ENCODE data around the gene HS1BP3. TPM values are rescaled to one million over a fixed set of nuclear protein-coding genes. Genes with fewer than 3 reads are reported as not detected.
A peak's percentile ranks its signal among the peaks of the same experiment; 100 is the strongest.

HS1BP3 gene
- total RNA-seq, 1 donor from 2014 or later = 21.0 TPM

DNA sequence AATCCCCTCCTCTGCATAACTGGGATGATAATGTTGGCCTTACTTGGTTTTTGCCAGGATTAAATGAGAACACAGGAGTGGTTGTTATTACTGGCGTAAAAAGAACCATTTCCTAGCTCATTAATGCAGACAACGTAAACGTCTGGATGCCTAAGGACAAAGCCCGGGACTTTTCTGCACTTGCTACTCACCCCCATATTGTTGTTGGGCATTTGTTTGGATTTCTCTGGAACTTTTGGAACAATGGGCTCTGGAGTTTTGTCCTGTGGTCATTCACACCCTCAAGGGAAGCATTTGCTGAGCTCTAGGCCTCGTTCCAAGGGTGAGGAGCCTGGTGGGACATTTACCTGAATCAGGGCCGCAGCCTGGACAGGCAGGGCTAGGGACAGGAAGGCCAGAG lies 76.0 kb downstream of the HS1BP3 start:
- Histone ChIP-seq H3K4me2 (ENCODE audit: low read length) (no peak overlapping the region), H3K27me3 (ENCODE audit: insufficient read depth, low read length) (no peaks in the 10 kb centered on the region), H3K79me2 (ENCODE audit: insufficient read depth, low read length) (no peaks in the 10 kb centered on the region), H3K36me3 (ENCODE audit: insufficient read depth, low read length) (no peaks in the 10 kb centered on the region), H2AFZ (ENCODE audit: low read depth, low read length) (no peak overlapping the region), H3K9me3 (ENCODE audit: insufficient read depth, low read depth, low read length) (no peaks in the 10 kb centered on the region), H3K9ac (ENCODE audit: low read length) (peak overlapping the region; percentile 3), H3K27ac (ENCODE audit: low read depth, low read length) (peak overlapping the region; percentile 56), H3K4me1 (ENCODE audit: insufficient read depth, low read length) (peaks cover 51% of the 10 kb centered on the region), H4K20me1 (ENCODE audit: insufficient read depth, low read length) (no peaks in the 10 kb centered on the region), H3K4me3 (ENCODE audit: insufficient read depth, low read depth, low read length) (no peak overlapping the region)
- no peak overlapping the region for H3K4me3 Mint-ChIP-seq (ENCODE audit: unreplicated experiment)
- DNase-seq (ENCODE audit: low read depth) (no peak), FAIRE-seq (no peak)
- H3K27ac Mint-ChIP-seq (ENCODE audit: unreplicated experiment) = no peak overlapping the region
- TF ChIP-seq, protein P1, sequence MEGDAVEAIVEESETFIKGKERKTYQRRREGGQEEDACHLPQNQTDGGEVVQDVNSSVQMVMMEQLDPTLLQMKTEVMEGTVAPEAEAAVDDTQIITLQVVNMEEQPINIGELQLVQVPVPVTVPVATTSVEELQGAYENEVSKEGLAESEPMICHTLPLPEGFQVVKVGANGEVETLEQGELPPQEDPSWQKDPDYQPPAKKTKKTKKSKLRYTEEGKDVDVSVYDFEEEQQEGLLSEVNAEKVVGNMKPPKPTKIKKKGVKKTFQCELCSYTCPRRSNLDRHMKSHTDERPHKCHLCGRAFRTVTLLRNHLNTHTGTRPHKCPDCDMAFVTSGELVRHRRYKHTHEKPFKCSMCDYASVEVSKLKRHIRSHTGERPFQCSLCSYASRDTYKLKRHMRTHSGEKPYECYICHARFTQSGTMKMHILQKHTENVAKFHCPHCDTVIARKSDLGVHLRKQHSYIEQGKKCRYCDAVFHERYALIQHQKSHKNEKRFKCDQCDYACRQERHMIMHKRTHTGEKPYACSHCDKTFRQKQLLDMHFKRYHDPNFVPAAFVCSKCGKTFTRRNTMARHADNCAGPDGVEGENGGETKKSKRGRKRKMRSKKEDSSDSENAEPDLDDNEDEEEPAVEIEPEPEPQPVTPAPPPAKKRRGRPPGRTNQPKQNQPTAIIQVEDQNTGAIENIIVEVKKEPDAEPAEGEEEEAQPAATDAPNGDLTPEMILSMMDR (IDR thresholded peaks at IDR 0.05; ENCODE audit: insufficient read depth, low read depth, low read length) = no peak
- TF ChIP-seq EZH2 (IDR thresholded peaks at IDR 0.05; ENCODE audit: insufficient read depth, low read length) = no peak
- no peaks in the 10 kb centered on the region for H3K36me3 Mint-ChIP-seq (ENCODE audit: low read depth, unreplicated experiment)
- peaks cover 2% of the 10 kb centered on the region for H3K27me3 Mint-ChIP-seq (ENCODE audit: low read depth, unreplicated experiment)
- peaks cover 41% of the 10 kb centered on the region for H3K4me1 Mint-ChIP-seq (ENCODE audit: low read depth, unreplicated experiment)
- H3K9me3 Mint-ChIP-seq (ENCODE audit: unreplicated experiment) = no peaks in the 10 kb centered on the region

DNA sequence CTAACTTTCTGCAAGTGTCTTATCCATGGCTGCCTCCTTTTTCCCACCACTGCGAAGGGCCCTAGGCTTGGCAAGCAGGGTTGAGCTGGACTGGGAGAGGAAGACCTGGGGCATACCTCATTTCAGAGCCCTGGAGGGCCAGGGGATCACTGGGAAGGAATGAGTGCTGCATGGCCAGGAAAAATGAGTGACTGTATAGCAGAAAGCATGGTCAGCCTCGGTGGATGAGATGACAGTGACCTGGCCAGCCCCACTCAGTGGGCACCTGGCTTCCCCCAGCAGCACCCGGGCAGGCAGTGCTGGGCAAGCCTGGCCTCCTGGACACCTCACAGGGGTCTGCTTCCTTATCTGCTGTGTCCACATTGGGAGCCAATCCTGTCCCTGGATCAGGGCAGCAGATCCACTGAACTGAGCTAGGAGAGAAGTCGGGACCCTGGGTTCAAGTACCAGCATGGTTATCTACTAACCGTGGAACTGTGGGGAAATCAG lies 76.4 kb downstream of the HS1BP3 start:
- H3K4me3 Mint-ChIP-seq (ENCODE audit: unreplicated experiment) = no peak overlapping the region
- peaks cover 2% of the 10 kb centered on the region for H3K27me3 Mint-ChIP-seq (ENCODE audit: low read depth, unreplicated experiment)
- Histone ChIP-seq H3K36me3 (ENCODE audit: insufficient read depth, low read length) (no peaks in the 10 kb centered on the region), H3K4me3 (ENCODE audit: insufficient read depth, low read depth, low read length) (no peak overlapping the region), H3K27me3 (ENCODE audit: insufficient read depth, low read length) (no peaks in the 10 kb centered on the region), H3K4me1 (ENCODE audit: insufficient read depth, low read length) (peaks cover 46% of the 10 kb centered on the region), H3K9ac (ENCODE audit: low read length) (peak overlapping the region; percentile 3), H3K27ac (ENCODE audit: low read depth, low read length) (peak overlapping the region; percentile 56), H3K79me2 (ENCODE audit: insufficient read depth, low read length) (no peaks in the 10 kb centered on the region), H3K9me3 (ENCODE audit: insufficient read depth, low read depth, low read length) (no peaks in the 10 kb centered on the region), H4K20me1 (ENCODE audit: insufficient read depth, low read length) (no peaks in the 10 kb centered on the region), H2AFZ (ENCODE audit: low read depth, low read length) (no peak overlapping the region), H3K4me2 (ENCODE audit: low read length) (peak overlapping the region; percentile 54)
- DNase-seq (ENCODE audit: low read depth) (no peak), FAIRE-seq (no peak)
- no peak overlapping the region for H3K27ac Mint-ChIP-seq (ENCODE audit: unreplicated experiment)
- H3K36me3 Mint-ChIP-seq (ENCODE audit: low read depth, unreplicated experiment) = no peaks in the 10 kb centered on the region
- TF ChIP-seq, protein P1 (IDR thresholded peaks at IDR 0.05; ENCODE audit: insufficient read depth, low read depth, low read length) = no peak
- TF ChIP-seq EZH2 (IDR thresholded peaks at IDR 0.05; ENCODE audit: insufficient read depth, low read length) = no peak
- H3K9me3 Mint-ChIP-seq (ENCODE audit: unreplicated experiment) = no peaks in the 10 kb centered on the region
- H3K4me1 Mint-ChIP-seq (ENCODE audit: low read depth, unreplicated experiment) = peaks cover 38% of the 10 kb centered on the region

DNA sequence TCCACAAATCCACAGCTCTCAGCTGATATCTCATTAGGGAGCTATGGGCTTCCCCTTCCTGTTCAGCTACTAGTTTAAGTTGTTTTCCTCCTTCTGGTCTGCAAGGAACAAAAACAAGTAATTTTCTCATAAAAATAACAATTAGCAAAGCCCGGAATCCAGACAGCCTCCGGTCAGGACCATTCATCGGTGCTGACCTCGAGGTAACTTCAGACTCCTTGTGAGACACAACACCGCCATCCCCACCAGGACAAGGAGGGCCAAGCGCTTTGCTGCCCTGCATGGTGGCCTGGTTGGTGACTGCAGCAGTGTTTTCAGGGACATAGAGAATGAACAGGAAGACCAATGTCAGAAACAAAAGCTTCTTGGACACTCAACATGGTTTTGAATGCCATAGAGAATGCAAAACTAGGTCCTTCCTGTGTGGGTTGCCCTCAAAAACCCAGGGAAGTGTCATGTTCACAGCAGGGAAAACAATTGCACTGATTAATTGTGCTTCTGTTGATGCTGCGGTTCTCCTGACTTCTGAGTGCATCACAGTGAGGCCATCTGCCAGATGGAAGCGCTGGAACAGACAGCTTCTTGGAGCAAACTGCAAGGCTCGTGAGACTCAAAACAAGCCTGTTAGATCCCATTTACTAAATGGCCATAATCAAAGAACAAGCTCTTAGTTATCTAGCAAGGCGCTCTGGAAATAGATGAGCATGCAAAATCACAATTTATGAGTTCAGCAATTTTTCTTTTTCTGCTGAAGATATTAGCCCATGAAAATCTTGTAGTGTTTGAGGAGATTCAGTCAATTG lies 77.1 kb downstream of the HS1BP3 start:
- Mint-ChIP-seq H3K27me3 (ENCODE audit: low read depth, unreplicated experiment) (peaks cover 2% of the 10 kb centered on the region), H3K4me3 (ENCODE audit: unreplicated experiment) (no peak overlapping the region), H3K9me3 (ENCODE audit: unreplicated experiment) (no peaks in the 10 kb centered on the region), H3K4me1 (ENCODE audit: low read depth, unreplicated experiment) (peaks cover 36% of the 10 kb centered on the region), H3K36me3 (ENCODE audit: low read depth, unreplicated experiment) (no peaks in the 10 kb centered on the region), H3K27ac (ENCODE audit: unreplicated experiment) (peak overlapping the region; percentile 4)
- DNase-seq (ENCODE audit: low read depth) (peak; percentile 95), FAIRE-seq (no peak)
- no peak for TF ChIP-seq EZH2 (IDR thresholded peaks at IDR 0.05; ENCODE audit: insufficient read depth, low read length)
- TF ChIP-seq, protein P1 (IDR thresholded peaks at IDR 0.05; ENCODE audit: insufficient read depth, low read depth, low read length) = no peak
- no peaks in the 10 kb centered on the region for H3K27me3 ChIP-seq (ENCODE audit: insufficient read depth, low read length)
- H4K20me1 ChIP-seq (ENCODE audit: insufficient read depth, low read length) = no peaks in the 10 kb centered on the region
- no peaks in the 10 kb centered on the region for H3K9me3 ChIP-seq (ENCODE audit: insufficient read depth, low read depth, low read length)
- H3K4me3 ChIP-seq (ENCODE audit: insufficient read depth, low read depth, low read length) = no peak overlapping the region
- peak overlapping the region; percentile 40 for H3K9ac ChIP-seq (ENCODE audit: low read length)
- peaks cover 44% of the 10 kb centered on the region for H3K4me1 ChIP-seq (ENCODE audit: insufficient read depth, low read length)
- peak overlapping the region; percentile 37 for H2AFZ ChIP-seq (ENCODE audit: low read depth, low read length)
- H3K27ac ChIP-seq (ENCODE audit: low read depth, low read length) = peak overlapping the region; percentile 56
- H3K79me2 ChIP-seq (ENCODE audit: insufficient read depth, low read length) = no peaks in the 10 kb centered on the region
- H3K36me3 ChIP-seq (ENCODE audit: insufficient read depth, low read length) = no peaks in the 10 kb centered on the region
- peak overlapping the region; percentile 54 for H3K4me2 ChIP-seq (ENCODE audit: low read length)

All from astrocyte (in vitro differentiated cells and primary cell).